Ishikawa (cell line): ENCODE measurements around the gene PAIP2.

Experiments used
- CEBPB ChIP-seq: IDR thresholded peaks from 2 replicates; pipeline ENCODE4 v1.6.1; 2012
- CREB1 ChIP-seq: IDR thresholded peaks from 2 replicates; pipeline ENCODE4 v1.6.1; 2012; ENCODE audit warnings: low read depth
- EGR1 ChIP-seq: IDR thresholded peaks from 2 replicates; pipeline ENCODE4 v1.6.1; 2012
- EP300 ChIP-seq: IDR thresholded peaks from 2 replicates; pipeline ENCODE4 v1.6.1; 2012; ENCODE audit warnings: borderline replicate concordance
- FOXM1 ChIP-seq: IDR thresholded peaks from 2 replicates; pipeline ENCODE4 v1.6.1; 2012; ENCODE audit warnings: low read depth, borderline replicate concordance
- NFIC ChIP-seq: IDR thresholded peaks from 2 replicates; pipeline ENCODE4 v1.6.1; 2012
- RAD21 ChIP-seq: IDR thresholded peaks from 2 replicates; pipeline ENCODE4 v1.6.1; 2012; ENCODE audit warnings: low read depth
- TAF1 ChIP-seq: IDR thresholded peaks from 2 replicates; pipeline ENCODE4 v1.6.1; 2012; ENCODE audit warnings: low read depth, mild to moderate bottlenecking
- TCF12 ChIP-seq: IDR thresholded peaks from 2 replicates; pipeline ENCODE4 v1.6.1; 2012; ENCODE audit warnings: low read depth
- TEAD4 ChIP-seq: IDR thresholded peaks from 2 replicates; pipeline ENCODE4 v1.6.1; 2012
- USF1 ChIP-seq: IDR thresholded peaks from 2 replicates; pipeline ENCODE4 v1.6.1; 2012
- YY1 ChIP-seq: IDR thresholded peaks from 2 replicates; pipeline ENCODE4 v1.6.1; 2012; ENCODE audit warnings: low read depth
- ZBTB7A ChIP-seq: IDR thresholded peaks from 2 replicates; pipeline ENCODE4 v1.6.1; 2012; ENCODE audit warnings: low read depth
- TF ChIP-seq, protein P1 (sequence below): IDR thresholded peaks from 2 replicates; pipeline ENCODE4 v1.6.1; 2012
- TF ChIP-seq, protein P2 (sequence below): IDR thresholded peaks from 2 replicates; pipeline ENCODE4 v1.6.1; 2012; ENCODE audit warnings: low read depth, mild to moderate bottlenecking

Gene PAIP2

GRCh38 chr5:139297439-139298133 lies 44.1 kb upstream of the PAIP2 start:
- TF ChIP-seq EGR1 (no peak), TEAD4 (no peak)

DNA sequence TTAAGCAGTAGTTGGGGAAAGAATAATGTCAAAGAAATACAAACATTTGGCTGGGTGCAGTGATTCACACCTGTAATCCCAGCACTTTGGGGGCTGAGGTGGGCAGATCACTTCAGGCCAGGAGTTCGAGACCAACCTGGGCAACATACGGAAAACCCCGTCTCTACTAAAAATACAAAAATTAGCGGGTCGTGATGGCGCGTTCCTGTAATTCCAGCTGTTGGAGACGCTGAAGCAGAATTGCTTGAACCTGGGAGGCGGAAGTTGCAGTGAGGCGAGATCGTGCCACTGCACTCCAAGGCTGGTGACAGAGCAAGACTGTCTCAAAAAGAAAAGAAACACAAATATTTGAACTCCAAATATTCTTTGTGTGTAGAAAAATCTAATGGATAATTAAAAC lies 43.4 kb upstream of the PAIP2 start:
- TF ChIP-seq NFIC (no peak), TCF12 (no peak), EP300 (no peak), CEBPB (no peak), FOXM1 (no peak), USF1 (no peak), YY1 (no peak), ZBTB7A (no peak), CREB1 (no peak), EGR1 (no peak), TEAD4 (no peak), RAD21 (no peak), TAF1 (no peak)
- TF ChIP-seq, protein P1, sequence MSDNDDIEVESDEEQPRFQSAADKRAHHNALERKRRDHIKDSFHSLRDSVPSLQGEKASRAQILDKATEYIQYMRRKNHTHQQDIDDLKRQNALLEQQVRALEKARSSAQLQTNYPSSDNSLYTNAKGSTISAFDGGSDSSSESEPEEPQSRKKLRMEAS: no peak
- TF ChIP-seq, protein P2, sequence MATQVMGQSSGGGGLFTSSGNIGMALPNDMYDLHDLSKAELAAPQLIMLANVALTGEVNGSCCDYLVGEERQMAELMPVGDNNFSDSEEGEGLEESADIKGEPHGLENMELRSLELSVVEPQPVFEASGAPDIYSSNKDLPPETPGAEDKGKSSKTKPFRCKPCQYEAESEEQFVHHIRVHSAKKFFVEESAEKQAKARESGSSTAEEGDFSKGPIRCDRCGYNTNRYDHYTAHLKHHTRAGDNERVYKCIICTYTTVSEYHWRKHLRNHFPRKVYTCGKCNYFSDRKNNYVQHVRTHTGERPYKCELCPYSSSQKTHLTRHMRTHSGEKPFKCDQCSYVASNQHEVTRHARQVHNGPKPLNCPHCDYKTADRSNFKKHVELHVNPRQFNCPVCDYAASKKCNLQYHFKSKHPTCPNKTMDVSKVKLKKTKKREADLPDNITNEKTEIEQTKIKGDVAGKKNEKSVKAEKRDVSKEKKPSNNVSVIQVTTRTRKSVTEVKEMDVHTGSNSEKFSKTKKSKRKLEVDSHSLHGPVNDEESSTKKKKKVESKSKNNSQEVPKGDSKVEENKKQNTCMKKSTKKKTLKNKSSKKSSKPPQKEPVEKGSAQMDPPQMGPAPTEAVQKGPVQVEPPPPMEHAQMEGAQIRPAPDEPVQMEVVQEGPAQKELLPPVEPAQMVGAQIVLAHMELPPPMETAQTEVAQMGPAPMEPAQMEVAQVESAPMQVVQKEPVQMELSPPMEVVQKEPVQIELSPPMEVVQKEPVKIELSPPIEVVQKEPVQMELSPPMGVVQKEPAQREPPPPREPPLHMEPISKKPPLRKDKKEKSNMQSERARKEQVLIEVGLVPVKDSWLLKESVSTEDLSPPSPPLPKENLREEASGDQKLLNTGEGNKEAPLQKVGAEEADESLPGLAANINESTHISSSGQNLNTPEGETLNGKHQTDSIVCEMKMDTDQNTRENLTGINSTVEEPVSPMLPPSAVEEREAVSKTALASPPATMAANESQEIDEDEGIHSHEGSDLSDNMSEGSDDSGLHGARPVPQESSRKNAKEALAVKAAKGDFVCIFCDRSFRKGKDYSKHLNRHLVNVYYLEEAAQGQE: no peak

GRCh38 chr5:139299486-139299885 lies 42.2 kb upstream of the PAIP2 start:
- TF ChIP-seq TAF1: no peak
- TF ChIP-seq NFIC: no peak
- no peak for TF ChIP-seq EP300
- TF ChIP-seq ZBTB7A: no peak
- TF ChIP-seq CEBPB: no peak
- TF ChIP-seq CREB1: no peak
- no peak for TF ChIP-seq TEAD4
- no peak for TF ChIP-seq FOXM1
- TF ChIP-seq, protein P1: no peak
- no peak for TF ChIP-seq USF1
- TF ChIP-seq RAD21: no peak
- TF ChIP-seq YY1: no peak

- TF ChIP-seq NFIC (no peak), EP300 (no peak), EGR1 (no peak)
Measured at GRCh38 chr5:139301808-139302499, 39.7 kb upstream of the PAIP2 start.

GRCh38 chr5:139304391-139305324 lies 37.0 kb upstream of the PAIP2 start:
- no peak for TF ChIP-seq RAD21
- TF ChIP-seq ZBTB7A: no peak
- TF ChIP-seq, protein P2: no peak
- TF ChIP-seq TAF1: no peak
- TF ChIP-seq EGR1: no peak
- TF ChIP-seq, protein P1: no peak
- TF ChIP-seq TCF12: no peak
- TF ChIP-seq CEBPB: no peak
- no peak for TF ChIP-seq YY1
- no peak for TF ChIP-seq TEAD4
- TF ChIP-seq NFIC: no peak
- no peak for TF ChIP-seq CREB1
- no peak for TF ChIP-seq EP300
- no peak for TF ChIP-seq FOXM1
- TF ChIP-seq USF1: no peak
